Esophagus squamous epithelium (tissue), 4 donors: ENCODE results near the gene KLHDC7B.

ENCODE experiments used
- CTCF ChIP-seq, 6 experiments: fragments of 450-650 bp in 4 of 6; fragments of 200-600 bp in 2 of 6; sonication (generic) in 2 of 6; IDR thresholded peaks; one replicate each; pipeline ENCODE4 v1.5.1; 2016 to 2019; ENCODE audit warnings: antibody characterized with exemption in 6 of 6, mild to moderate bottlenecking in 4 of 6, moderate library complexity in 4 of 6
- POLR2A ChIP-seq, 4 donors: fragments of 450-650 bp; IDR thresholded peaks; one replicate each; pipeline ENCODE4 v1.6.1; 2017; ENCODE audit warnings: antibody characterized with exemption in 4 of 4, mild to moderate bottlenecking in 4 of 4, moderate library complexity in 3 of 4

- TF ChIP-seq CTCF (IDR thresholded peaks at IDR 0.05): no peak
- TF ChIP-seq POLR2A (IDR thresholded peaks at IDR 0.05): no peak
These were observed 28.0 kb upstream of the KLHDC7B start for GRCh38 chr22:50517495-50518260.
